Stromal cell of bone marrow (primary cell): ENCODE data around the gene TMEFF2.

Source experiments
- DNase-seq: peaks from one replicate; pipeline ENCODE4 v3.0.0-alpha.2; 2012; ENCODE audit warnings: low read depth

Gene TMEFF2

DNA sequence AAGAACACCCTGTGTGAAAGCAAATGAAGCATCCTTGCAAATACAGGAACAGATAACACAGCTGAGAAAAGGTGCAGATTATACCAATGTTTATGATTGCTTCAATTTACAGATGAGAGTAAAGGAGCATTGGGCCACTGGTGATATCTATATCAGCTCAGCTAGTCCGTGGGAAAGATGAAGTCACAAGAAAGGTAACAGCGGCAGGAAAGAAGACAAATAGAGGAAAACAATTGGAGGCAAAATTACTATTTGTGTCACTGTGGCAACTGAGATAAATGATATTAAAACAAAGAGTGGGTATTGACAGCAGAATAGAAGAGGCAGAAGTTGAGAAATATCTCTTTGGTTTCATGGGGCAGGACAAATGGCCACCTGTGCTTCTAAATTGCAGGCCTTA is 226.6 kb downstream of the TMEFF2 start:
- DNase-seq: no peak

- DNase-seq: no peak
Measured at GRCh38 chr2:191965733-191966132, 229.0 kb downstream of the TMEFF2 start.

- DNase-seq: no peak
Measured at GRCh38 chr2:191961556-191961955, 233.2 kb downstream of the TMEFF2 start.

GRCh38 chr2:191959209-191959608 is 235.5 kb downstream of the TMEFF2 start:
- DNase-seq: no peak

GRCh38 chr2:191957996-191958860 is 236.5 kb downstream of the TMEFF2 start:
- no peak for DNase-seq

DNA sequence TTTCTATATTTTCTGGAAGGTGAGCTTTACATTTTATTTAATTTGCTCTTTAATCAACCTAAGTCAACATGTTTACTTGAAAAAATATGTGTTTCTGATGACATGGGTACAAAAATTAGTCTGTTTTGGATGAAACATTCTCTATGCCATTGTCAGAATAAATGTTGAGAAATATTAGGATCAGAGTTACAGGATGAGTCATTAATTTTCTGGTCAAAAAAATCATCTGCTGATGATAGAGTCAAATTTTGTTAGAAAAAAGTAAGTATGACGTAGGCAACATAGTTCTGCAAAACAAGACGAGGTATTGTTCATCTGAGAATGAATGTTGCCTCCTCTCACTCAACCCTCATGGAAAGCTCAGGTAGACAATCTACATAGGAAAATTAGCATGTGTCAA is 240.3 kb downstream of the TMEFF2 start:
- no peak for DNase-seq

DNA sequence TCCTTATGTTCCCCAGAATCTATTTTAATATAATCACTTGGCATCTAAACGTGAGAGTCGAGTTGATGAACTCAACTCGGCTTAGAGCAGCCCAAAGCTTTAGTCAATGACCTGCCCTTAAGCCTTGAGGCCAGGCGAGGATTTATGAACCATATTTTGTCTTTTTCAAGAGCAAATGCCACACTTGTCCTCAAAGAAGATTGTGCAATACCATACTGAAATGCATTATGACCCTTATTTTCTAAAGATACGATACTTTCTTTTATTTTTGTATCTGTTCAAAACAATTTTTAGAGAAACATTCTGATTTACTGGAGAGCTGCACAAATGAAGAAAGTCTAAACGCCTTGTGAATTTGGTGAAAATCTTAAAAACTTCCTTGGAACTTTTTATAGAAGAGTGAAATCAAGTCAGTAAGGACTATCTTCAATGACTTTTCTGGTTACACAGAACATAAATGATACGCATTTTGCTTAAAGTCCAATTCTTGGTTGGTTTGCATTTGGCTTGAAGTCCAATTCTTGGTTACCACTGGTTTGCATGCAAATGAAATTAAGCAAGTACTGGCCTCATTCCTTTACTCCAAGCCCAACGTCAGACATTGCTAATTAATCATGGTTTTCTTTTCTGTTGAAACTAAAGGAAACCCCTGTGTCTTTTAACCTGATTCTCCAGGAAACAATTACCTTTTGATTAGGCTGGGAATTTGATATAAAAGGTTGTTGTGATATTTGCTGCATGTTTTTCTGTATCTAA is 242.0 kb downstream of the TMEFF2 start:
- DNase-seq: no peak

DNA sequence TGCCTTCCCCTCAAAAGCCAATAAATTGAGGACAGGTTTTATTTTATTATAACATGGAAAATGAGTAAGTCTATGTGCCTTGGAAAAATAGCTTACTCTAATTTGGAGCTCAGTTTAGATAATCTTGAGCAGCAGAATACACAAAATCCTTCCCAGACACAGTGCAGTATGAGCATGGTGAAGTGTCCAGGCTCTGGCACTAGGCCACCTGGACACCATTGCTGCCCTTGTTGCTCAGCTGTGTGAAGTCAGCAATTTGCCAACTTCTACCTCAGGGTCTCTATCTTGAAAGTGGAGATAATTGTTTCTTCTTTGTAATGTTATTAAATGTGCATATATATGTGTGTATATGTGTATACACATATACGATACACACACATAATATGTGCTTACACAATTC is 242.9 kb downstream of the TMEFF2 start:
- no peak for DNase-seq

GRCh38 chr2:191951376-191951775 is 243.4 kb downstream of the TMEFF2 start:
- DNase-seq: no peak

DNA sequence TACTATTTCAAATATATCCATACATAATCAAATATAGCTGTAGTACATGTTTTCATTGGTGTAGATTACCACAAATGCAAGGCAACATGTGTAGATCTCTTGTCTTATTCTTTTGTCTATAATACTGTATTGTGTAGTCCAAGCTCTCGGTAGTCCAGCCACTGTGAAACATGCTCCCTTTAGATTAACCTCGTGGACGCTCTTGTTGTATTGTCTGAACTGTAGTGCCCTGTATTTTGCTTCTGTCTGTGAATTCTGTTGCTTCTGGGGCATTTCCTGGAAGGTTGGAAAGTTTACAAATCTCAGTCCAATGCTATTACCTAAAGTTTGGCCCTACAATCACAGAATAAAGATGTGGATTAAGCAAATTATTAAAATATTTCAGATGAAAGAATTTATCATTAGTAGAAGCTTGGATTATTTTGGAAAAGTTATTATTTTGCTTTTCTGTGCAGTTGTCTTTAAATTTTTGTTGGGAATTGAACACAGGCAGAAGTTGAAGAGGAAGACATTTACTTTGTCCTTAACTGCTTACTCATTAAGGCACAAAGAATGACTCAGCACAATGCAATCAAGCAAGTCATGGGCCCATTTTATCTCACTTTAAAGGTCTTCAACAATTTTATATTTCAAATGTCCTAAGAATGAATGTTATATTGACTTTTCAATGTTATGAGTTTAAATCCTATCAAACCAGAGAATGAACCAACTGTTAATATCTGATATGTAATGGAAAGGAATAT is 244.4 kb downstream of the TMEFF2 start:
- DNase-seq: peak; percentile 26

- DNase-seq: no peak
Measured at GRCh38 chr2:191947235-191947634, 247.5 kb downstream of the TMEFF2 start.

DNA sequence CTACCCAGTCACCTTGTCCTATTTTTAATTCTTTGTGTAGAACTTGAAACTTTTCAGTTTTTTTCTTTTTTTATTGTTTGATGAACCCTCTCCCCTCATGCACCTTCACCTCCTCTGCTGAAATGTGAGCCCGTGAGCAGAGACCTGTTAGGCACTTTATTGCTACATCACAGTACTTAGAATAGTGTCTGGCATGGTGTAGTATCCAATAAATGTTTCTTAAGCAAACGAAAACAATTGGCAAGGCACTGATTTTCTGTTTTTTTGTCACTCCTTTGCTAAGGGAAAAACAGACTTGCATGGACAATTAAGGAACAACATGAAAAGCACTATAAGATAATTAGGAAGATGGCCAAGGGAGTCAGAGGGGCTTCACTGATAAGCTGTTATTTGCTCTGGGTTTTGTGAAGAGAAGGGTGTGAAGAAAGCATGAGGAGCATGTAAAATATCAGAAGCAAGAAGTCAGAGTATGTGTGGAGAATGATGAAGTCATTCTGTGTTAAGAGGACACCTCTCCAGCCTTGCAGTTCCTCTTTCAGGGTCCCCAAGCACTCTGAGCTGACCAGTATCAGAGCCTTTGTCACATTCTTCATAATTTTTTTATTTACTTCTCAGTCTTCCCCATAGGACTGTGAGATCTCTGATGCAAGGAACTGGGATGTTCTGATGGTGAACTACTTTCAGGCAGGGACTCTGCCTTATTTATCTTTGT is 248.1 kb downstream of the TMEFF2 start:
- DNase-seq: no peak

GRCh38 chr2:191945623-191946022 is 249.1 kb downstream of the TMEFF2 start:
- DNase-seq: no peak

- no peak for DNase-seq
Measured at GRCh38 chr2:191942739-191943103, 252.0 kb downstream of the TMEFF2 start.

DNA sequence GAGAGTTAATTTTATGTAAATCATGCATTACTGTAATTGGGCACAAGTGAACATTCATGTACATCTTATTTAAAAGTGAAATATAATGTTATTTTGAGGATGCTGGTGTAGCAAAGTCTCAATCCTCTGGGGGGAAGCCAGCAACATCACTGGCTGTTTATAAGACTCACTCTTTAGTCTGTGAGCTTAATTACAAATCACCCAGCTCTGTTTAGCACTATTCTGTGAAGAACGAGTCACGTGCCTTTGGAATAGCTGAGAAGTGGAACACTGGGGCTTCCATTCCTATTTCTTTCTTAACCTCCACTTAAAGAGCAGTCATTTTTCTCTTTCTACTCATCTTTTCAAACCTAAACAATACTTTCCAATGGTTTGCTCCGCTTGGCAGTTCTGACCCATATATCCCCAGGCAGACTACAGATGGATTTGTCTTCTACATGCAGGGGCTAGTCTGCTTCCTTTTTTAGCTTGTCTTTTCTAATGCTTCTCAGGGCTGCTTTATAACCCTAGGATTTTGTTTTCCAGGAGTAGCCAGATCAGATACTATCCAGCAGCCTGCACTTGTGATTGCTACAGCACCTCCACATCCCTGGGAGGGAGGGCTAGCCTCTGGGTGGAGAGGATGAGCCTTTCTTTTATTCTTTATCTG is 252.5 kb downstream of the TMEFF2 start:
- no peak for DNase-seq

DNA sequence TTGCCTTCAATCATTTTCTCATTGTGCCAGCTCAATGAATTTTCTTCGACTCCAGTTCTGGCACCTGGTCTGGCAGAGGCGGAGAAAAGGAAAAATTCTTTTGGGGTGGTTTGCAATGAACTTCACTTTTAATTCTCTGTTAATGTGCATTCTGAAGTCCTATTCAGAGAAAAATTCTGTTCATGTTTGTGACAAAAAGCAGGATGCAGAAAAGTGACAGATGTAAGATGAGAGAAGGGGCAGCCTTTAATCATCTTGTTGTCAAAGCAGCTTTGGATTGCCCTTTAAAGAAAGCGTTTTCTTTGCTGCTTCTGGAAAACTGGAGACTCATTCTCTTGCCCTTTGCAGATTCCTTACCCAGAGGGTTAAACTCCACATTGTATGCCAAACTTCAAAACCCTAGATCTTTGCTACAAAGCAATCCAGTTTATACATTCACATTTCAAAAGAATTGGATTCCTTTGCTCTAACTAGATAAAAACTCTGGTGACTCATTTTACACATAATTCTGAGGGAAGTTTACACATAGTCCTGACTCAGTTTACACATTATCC is 253.3 kb downstream of the TMEFF2 start:
- DNase-seq: no peak

DNA sequence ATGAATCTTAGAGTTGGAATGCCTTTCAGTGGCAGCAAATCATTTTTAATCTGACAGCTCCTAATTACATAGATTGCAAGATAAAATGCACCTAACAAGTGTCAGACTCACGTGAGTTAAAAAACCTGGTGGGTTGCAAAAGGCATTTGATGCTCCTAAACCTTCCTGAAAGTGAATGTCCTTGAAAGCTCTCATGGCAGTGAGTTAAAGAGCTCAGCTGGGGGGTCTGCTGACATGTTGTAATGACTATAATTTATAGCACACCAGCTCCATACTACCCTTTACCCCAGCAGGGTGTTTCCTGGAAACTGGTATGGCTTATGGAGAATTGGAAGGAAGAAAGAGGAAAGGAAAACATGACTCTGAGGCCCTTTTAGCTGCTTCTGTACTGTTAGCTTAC is 256.0 kb downstream of the TMEFF2 start:
- DNase-seq: no peak

GRCh38 chr2:191936882-191937405 is 257.8 kb downstream of the TMEFF2 start:
- no peak for DNase-seq

GRCh38 chr2:191935247-191935646 is 259.5 kb downstream of the TMEFF2 start:
- no peak for DNase-seq

GRCh38 chr2:191933307-191934105 is 261.2 kb downstream of the TMEFF2 start:
- DNase-seq: no peak
